GM06990 (cell line): Measurements from ENCODE around the gene GUK1.

Experiments used
- DNase-seq: peaks from one replicate; pipeline ENCODE4 v3.0.0-alpha.2; 2011; ENCODE audit not compliant: insufficient read length; ENCODE audit errors: extremely low read depth
- H3K27me3 ChIP-seq: replicated peaks from 2 replicates; pipeline ENCODE4 v1.6.0; 2011; ENCODE audit warnings: low read length; ENCODE audit not compliant: control insufficient read depth, insufficient read depth
- H3K36me3 ChIP-seq: 2 replicates; pipeline ENCODE4 v1.5.1; 2011; ENCODE audit warnings: low read length; ENCODE audit not compliant: control insufficient read depth, insufficient read depth
- H3K4me3 ChIP-seq: replicated peaks from 2 replicates; pipeline ENCODE4 v1.5.1; 2011; ENCODE audit warnings: low read depth, mild to moderate bottlenecking, control low read depth, low read length
- TF ChIP-seq, protein P1 (sequence below): IDR thresholded peaks from 2 replicates; pipeline ENCODE4 v1.5.1; 2011; ENCODE audit warnings: low read length, control low read depth, mild to moderate bottlenecking, inconsistent platforms; ENCODE audit not compliant: insufficient read depth, poor library complexity, severe bottlenecking

GUK1 gene

DNA sequence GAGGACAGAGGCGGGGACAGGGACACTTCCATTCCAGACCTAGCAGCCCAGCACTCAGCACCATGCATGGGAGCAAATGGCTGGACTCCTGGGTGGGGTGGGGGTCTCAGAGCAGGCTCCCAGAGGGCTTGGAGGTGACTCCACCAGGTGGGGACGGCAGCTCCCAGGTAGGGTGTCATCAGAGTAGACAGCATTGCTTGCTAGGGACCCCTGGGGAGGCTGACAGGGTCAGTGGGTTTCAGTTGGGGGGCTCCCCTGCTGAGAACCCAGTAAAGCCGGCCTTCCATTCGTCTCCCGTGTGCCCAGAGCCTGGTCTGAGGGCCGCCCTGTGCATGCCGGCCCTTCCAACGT, 4.9 kb downstream of the GUK1 start:
- no peaks in the 10 kb centered on the region for H3K27me3 ChIP-seq

GRCh38 chr1:228145463-228146416, 5.7 kb downstream of the GUK1 start:
- TF ChIP-seq, protein P1, sequence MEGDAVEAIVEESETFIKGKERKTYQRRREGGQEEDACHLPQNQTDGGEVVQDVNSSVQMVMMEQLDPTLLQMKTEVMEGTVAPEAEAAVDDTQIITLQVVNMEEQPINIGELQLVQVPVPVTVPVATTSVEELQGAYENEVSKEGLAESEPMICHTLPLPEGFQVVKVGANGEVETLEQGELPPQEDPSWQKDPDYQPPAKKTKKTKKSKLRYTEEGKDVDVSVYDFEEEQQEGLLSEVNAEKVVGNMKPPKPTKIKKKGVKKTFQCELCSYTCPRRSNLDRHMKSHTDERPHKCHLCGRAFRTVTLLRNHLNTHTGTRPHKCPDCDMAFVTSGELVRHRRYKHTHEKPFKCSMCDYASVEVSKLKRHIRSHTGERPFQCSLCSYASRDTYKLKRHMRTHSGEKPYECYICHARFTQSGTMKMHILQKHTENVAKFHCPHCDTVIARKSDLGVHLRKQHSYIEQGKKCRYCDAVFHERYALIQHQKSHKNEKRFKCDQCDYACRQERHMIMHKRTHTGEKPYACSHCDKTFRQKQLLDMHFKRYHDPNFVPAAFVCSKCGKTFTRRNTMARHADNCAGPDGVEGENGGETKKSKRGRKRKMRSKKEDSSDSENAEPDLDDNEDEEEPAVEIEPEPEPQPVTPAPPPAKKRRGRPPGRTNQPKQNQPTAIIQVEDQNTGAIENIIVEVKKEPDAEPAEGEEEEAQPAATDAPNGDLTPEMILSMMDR: no peak
- H3K36me3 ChIP-seq: peaks cover 32% of the 10 kb centered on the region
- H3K27me3 ChIP-seq: no peaks in the 10 kb centered on the region
- no peak overlapping the region for H3K4me3 ChIP-seq
- no peak for DNase-seq

More for the DNA sequence above, 4.9 kb downstream of the GUK1 start:
- TF ChIP-seq, protein P1: no peak
- no peak overlapping the region for H3K4me3 ChIP-seq
- peaks cover 32% of the 10 kb centered on the region for H3K36me3 ChIP-seq
- no peak for DNase-seq

GRCh38 chr1:228146417-228147150, 6.5 kb downstream of the GUK1 start:
- Histone ChIP-seq H3K27me3 (no peaks in the 10 kb centered on the region), H3K36me3 (peaks cover 32% of the 10 kb centered on the region), H3K4me3 (no peak overlapping the region)
- TF ChIP-seq, protein P1: no peak
- no peak for DNase-seq

DNA sequence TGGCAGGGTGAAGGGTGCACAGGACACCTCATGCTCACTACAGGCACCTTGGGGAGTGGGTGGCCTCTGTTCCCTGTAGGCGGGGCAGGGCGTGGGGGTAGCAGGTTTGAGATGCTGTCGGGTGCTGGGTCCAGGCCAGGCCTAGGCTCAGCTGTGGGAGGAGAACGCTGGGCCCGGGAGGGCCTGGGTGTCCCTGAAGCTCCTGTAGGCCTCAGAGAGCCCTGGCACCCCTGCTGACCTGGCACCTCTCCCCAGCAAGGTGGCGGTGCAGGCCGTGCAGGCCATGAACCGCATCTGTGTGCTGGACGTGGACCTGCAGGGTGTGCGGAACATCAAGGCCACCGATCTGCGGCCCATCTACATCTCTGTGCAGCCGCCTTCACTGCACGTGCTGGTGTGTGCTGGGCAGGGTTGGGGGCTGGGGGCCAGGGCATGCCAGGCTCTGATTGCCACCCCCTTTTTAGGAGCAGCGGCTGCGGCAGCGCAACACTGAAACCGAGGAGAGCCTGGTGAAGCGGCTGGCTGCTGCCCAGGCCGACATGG, 7.1 kb downstream of the GUK1 start:
- TF ChIP-seq, protein P1: no peak
- H3K36me3 ChIP-seq: peaks cover 31% of the 10 kb centered on the region
- H3K4me3 ChIP-seq: no peak overlapping the region
- no peaks in the 10 kb centered on the region for H3K27me3 ChIP-seq
- DNase-seq: no peak

DNA sequence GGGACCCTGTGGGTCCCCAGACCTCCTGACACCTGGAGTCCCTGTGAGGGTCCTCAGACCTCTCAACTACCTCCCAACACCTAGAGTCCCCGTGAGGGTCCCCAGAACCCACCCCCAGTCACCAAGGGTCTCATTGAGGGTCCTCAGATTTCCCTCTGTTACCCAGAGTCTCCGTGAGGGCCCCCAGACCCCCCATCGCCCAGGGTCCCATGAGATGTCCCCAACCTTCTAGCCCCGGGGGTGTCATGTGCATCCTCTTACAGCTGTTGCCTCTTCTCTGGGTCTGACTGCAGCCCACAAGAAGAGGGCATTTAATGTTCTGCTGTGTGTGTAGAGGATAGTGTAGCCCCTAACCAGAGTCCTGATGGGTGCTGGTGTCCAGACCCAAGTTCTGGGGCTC, 7.7 kb downstream of the GUK1 start:
- H3K27me3 ChIP-seq: no peaks in the 10 kb centered on the region
- DNase-seq: no peak
- H3K36me3 ChIP-seq: peaks cover 31% of the 10 kb centered on the region
- TF ChIP-seq, protein P1: no peak
- H3K4me3 ChIP-seq: no peak overlapping the region
